Liver (tissue), 9 donors: ENCODE results near the gene UQCRH. TPM values are rescaled to one million over a fixed set of nuclear protein-coding genes. Genes with fewer than 3 reads are reported as not detected.
A peak's percentile ranks its signal among the peaks of the same experiment; 100 is the strongest.

Source experiments
- DNase-seq: peaks from one replicate; pipeline ENCODE4 v3.0.0-alpha.2; 2017; ENCODE audit warnings: low spot score
- H3K27ac ChIP-seq, 2 donors: one replicate each; pipeline ENCODE4 v1.7.0; 2013; ENCODE audit warnings: inconsistent platforms in 2 of 2, low read length in 2 of 2, control low read depth in 1 of 2, low read depth in 1 of 2, mild to moderate bottlenecking in 1 of 2
- H3K27me3 ChIP-seq, 4 donors: one replicate each; pipeline versions ENCODE4 v1.6.1 to v1.7.0; 2013; ENCODE audit warnings: low read length in 3 of 4, inconsistent platforms in 1 of 4, mild to moderate bottlenecking in 1 of 4, moderate library complexity in 1 of 4; ENCODE audit not compliant: control insufficient read depth in 4 of 4, insufficient read depth in 4 of 4
- H3K36me3 ChIP-seq, 4 donors: one replicate each; pipeline versions ENCODE4 v1.6.1 to v1.7.0; 2013; ENCODE audit warnings: low read length in 3 of 4, mild to moderate bottlenecking in 3 of 4, low read depth in 1 of 4, moderate library complexity in 1 of 4; ENCODE audit not compliant: control insufficient read depth in 4 of 4, insufficient read depth in 3 of 4
- H3K4me1 ChIP-seq, 4 donors: one replicate each; pipeline versions ENCODE4 v1.6.1 to v1.7.0; 2013; ENCODE audit warnings: low read length in 3 of 4, mild to moderate bottlenecking in 3 of 4, moderate library complexity in 1 of 4; ENCODE audit not compliant: control insufficient read depth in 4 of 4, insufficient read depth in 4 of 4
- H3K4me3 ChIP-seq, 3 donors: one replicate each; pipeline versions ENCODE4 v1.6.1 to v1.7.0; 2013; ENCODE audit warnings: low read length in 3 of 3, control low read depth in 1 of 3, low read depth in 1 of 3, mild to moderate bottlenecking in 1 of 3
- H3K9ac ChIP-seq, 2 donors: one replicate each; pipeline ENCODE4 v1.7.0; 2013; ENCODE audit warnings: low read length in 2 of 2, mild to moderate bottlenecking in 2 of 2, moderate library complexity in 2 of 2, control low read depth in 1 of 2, low read depth in 1 of 2
- H3K9me3 ChIP-seq, 4 donors: one replicate each; pipeline versions ENCODE4 v1.6.1 to v1.7.0; 2013; ENCODE audit warnings: low read length in 3 of 4; ENCODE audit not compliant: control insufficient read depth in 4 of 4
- EGR1 ChIP-seq, 2 donors: IDR thresholded peaks; 2 replicates each; pipeline ENCODE4 v1.6.1; 2016 to 2018; ENCODE audit warnings: antibody characterized with exemption in 2 of 2, low read depth in 2 of 2
- FOXA1 ChIP-seq: IDR thresholded peaks from 2 replicates; pipeline ENCODE4 v1.6.1; 2016; ENCODE audit warnings: antibody characterized with exemption
- GABPA ChIP-seq, 2 donors: IDR thresholded peaks in 1 of 2; conservative IDR thresholded peaks in 1 of 2; 2 replicates each; pipeline ENCODE4 v1.6.1; 2016; ENCODE audit warnings: antibody characterized with exemption in 2 of 2, mild to moderate bottlenecking in 1 of 2, moderate library complexity in 1 of 2
- HNF4A ChIP-seq, 2 donors: conservative IDR thresholded peaks; 2 replicates each; pipeline ENCODE4 v1.6.1; 2016; ENCODE audit warnings: antibody characterized with exemption in 2 of 2, mild to moderate bottlenecking in 2 of 2
- JUND ChIP-seq, 2 donors: IDR thresholded peaks; 2 replicates each; pipeline ENCODE4 v1.6.1; 2016; ENCODE audit warnings: antibody characterized with exemption in 2 of 2
- NR2F2 ChIP-seq: IDR thresholded peaks from 2 replicates; pipeline ENCODE4 v1.6.1; 2016; ENCODE audit warnings: antibody characterized with exemption
- RXRA ChIP-seq, 2 donors: IDR thresholded peaks; 2 replicates each; pipeline ENCODE4 v1.6.1; 2017 to 2018; ENCODE audit warnings: antibody characterized with exemption in 2 of 2, mild to moderate bottlenecking in 1 of 2
- SP1 ChIP-seq: IDR thresholded peaks from 2 replicates; pipeline ENCODE4 v1.6.1; 2018; ENCODE audit warnings: antibody characterized with exemption, mild to moderate bottlenecking
- YY1 ChIP-seq: IDR thresholded peaks from 2 replicates; pipeline ENCODE4 v1.6.1; 2016; ENCODE audit warnings: antibody characterized with exemption, mild to moderate bottlenecking
- ZBTB33 ChIP-seq: IDR thresholded peaks from 2 replicates; pipeline ENCODE4 v1.6.1; 2016; ENCODE audit warnings: antibody characterized with exemption
- WGBS: extraction: QIAGEN DNeasy Blood & Tissue Kit; methylation state at CpG from one replicate; pipeline ENCODE4 v1.1.7; 2013; 5-methylcytosine and 5-hydroxymethylcytosine counted together
- polyA plus RNA-seq, 2 donors: library from polyadenylated mRNA; stranded (reverse) in 1 of 2; unstranded in 1 of 2; fragments of 200-250 nt in 1 of 2; fragments of >200 nt in 1 of 2; fragmentation: Nextera tagmentation in 1 of 2; extraction: Ambion mirVana in 1 of 2; gene quantifications; one replicate each; pipeline versions ENCODE4 v1.2.1 to v1.2.3, GENCODE V29; 2013 to 2015
- total RNA-seq, 2 donors: library from RNA; depleted of rRNA; stranded (reverse); fragments of >200 nt; gene quantifications; one replicate each; pipeline ENCODE4 v1.2.3, GENCODE V29; 2014
- TF ChIP-seq, protein P1 (sequence below): fragments of 150-350 bp; IDR thresholded peaks from 2 replicates; pipeline ENCODE4 v1.5.1; 2017; ENCODE audit warnings: improper control_type of control experiment, low read depth, low read length; ENCODE audit not compliant: missing input control
- TF ChIP-seq, protein P2 (sequence below): IDR thresholded peaks from 2 replicates; pipeline ENCODE4 v1.6.1; 2016; ENCODE audit warnings: antibody characterized with exemption, mild to moderate bottlenecking
- TF ChIP-seq, protein P3 (sequence below): IDR thresholded peaks from 2 replicates; pipeline ENCODE4 v1.6.1; 2016; ENCODE audit warnings: antibody characterized with exemption
- donor health status: healthy.
- donor health status: healthy.
- donor health status: healthy.
- donor health status: healthy.
- donor health status: healthy.

Gene UQCRH
- total and polyA plus RNA-seq, 4 donors, result 158 to 220 (median 201) TPM

- TF ChIP-seq, protein P1, sequence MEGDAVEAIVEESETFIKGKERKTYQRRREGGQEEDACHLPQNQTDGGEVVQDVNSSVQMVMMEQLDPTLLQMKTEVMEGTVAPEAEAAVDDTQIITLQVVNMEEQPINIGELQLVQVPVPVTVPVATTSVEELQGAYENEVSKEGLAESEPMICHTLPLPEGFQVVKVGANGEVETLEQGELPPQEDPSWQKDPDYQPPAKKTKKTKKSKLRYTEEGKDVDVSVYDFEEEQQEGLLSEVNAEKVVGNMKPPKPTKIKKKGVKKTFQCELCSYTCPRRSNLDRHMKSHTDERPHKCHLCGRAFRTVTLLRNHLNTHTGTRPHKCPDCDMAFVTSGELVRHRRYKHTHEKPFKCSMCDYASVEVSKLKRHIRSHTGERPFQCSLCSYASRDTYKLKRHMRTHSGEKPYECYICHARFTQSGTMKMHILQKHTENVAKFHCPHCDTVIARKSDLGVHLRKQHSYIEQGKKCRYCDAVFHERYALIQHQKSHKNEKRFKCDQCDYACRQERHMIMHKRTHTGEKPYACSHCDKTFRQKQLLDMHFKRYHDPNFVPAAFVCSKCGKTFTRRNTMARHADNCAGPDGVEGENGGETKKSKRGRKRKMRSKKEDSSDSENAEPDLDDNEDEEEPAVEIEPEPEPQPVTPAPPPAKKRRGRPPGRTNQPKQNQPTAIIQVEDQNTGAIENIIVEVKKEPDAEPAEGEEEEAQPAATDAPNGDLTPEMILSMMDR, result peak; percentile 17
Observed at GRCh38 chr1:46333300-46334029, 30.0 kb downstream of the UQCRH start (continued).

DNA sequence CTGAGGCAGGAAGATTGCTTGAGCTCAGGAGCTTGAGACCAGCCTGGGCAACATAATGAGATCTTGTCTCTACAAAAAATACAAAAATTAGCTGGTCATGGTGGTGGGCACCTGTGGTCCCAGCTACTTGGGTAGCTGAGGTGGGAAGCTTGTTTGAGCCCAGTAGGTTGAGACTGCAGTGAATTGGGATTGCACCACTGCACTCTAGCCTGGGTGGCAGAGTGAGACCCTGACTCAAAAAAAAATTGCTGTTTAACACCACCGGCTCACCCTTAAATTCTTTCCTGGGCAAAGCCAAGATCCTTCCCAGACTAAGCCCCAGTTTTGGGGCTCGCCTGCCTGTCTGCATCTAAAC lies 30.5 kb downstream of the UQCRH start:
- Histone ChIP-seq H3K27ac (no peak overlapping the region), H3K27me3 (no peaks in the 10 kb centered on the region), H3K9ac (no peak overlapping the region), H3K36me3 (no peaks in the 10 kb centered on the region), H3K4me3 (no peak overlapping the region), H3K9me3 (no peaks in the 10 kb centered on the region), H3K4me1 (no peaks in the 10 kb centered on the region)
- WGBS, result 85% methylated on average over 2 of the region's 2 CpGs
- no peak for DNase-seq
- TF ChIP-seq, protein P1, result no peak
- no peak for TF ChIP-seq YY1
- TF ChIP-seq, protein P2, sequence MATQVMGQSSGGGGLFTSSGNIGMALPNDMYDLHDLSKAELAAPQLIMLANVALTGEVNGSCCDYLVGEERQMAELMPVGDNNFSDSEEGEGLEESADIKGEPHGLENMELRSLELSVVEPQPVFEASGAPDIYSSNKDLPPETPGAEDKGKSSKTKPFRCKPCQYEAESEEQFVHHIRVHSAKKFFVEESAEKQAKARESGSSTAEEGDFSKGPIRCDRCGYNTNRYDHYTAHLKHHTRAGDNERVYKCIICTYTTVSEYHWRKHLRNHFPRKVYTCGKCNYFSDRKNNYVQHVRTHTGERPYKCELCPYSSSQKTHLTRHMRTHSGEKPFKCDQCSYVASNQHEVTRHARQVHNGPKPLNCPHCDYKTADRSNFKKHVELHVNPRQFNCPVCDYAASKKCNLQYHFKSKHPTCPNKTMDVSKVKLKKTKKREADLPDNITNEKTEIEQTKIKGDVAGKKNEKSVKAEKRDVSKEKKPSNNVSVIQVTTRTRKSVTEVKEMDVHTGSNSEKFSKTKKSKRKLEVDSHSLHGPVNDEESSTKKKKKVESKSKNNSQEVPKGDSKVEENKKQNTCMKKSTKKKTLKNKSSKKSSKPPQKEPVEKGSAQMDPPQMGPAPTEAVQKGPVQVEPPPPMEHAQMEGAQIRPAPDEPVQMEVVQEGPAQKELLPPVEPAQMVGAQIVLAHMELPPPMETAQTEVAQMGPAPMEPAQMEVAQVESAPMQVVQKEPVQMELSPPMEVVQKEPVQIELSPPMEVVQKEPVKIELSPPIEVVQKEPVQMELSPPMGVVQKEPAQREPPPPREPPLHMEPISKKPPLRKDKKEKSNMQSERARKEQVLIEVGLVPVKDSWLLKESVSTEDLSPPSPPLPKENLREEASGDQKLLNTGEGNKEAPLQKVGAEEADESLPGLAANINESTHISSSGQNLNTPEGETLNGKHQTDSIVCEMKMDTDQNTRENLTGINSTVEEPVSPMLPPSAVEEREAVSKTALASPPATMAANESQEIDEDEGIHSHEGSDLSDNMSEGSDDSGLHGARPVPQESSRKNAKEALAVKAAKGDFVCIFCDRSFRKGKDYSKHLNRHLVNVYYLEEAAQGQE, result no peak
- TF ChIP-seq GABPA (IDR thresholded peaks at IDR 0.05 in 1 of 2, conservative IDR thresholded peaks at IDR 0.05 in 1 of 2), result no peak
- TF ChIP-seq FOXA1, result no peak
- TF ChIP-seq HNF4A (conservative IDR thresholded peaks at IDR 0.05), result no peak
- no peak for TF ChIP-seq EGR1 (IDR thresholded peaks at IDR 0.05; ENCODE audit: low read depth in 2 of 2)
- TF ChIP-seq, protein P3, sequence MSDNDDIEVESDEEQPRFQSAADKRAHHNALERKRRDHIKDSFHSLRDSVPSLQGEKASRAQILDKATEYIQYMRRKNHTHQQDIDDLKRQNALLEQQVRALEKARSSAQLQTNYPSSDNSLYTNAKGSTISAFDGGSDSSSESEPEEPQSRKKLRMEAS, result no peak
- no peak for TF ChIP-seq NR2F2
- no peak for TF ChIP-seq ZBTB33
- no peak for TF ChIP-seq SP1
- no peak for TF ChIP-seq RXRA (IDR thresholded peaks at IDR 0.05)
- TF ChIP-seq JUND (IDR thresholded peaks at IDR 0.05), result no peak
